CD4-positive, alpha-beta T cell treated with Interleukin-10 for 1 hour (primary cell): ENCODE measurements around the gene ABHD12.
A peak's percentile ranks its signal among the peaks of the same experiment; 100 is the strongest.

ENCODE experiments used
- DNase-seq: peaks from one replicate; pipeline ENCODE4 v3.0.0-alpha.2; 2020

The ABHD12 gene

DNA sequence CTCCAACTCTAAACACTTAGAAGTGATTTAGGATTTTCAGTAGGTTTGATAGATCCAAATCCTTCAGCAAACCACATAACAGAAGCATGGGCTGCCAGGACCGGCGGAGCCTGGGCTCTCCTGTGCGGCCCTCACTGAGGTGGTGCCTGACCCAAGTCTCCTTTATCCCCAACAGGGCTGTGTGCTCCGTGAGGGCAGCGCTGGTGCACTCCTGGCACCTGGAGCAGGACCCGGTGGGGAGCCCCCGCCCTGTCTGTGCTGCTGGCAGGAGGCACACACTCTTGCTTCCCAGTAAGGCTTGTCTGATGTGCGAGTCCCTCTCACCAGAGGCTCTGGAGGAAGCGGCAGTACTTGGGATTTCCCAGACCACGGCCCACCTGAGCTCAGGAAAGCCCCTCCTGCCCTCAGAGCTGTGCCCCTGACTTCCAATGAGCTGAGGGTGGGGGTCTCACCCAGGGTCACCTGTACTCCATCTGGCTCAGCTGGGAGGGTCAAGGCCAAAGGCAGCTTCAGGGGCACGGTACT is 86.5 kb downstream of the ABHD12 start:
- no peak for DNase-seq

DNA sequence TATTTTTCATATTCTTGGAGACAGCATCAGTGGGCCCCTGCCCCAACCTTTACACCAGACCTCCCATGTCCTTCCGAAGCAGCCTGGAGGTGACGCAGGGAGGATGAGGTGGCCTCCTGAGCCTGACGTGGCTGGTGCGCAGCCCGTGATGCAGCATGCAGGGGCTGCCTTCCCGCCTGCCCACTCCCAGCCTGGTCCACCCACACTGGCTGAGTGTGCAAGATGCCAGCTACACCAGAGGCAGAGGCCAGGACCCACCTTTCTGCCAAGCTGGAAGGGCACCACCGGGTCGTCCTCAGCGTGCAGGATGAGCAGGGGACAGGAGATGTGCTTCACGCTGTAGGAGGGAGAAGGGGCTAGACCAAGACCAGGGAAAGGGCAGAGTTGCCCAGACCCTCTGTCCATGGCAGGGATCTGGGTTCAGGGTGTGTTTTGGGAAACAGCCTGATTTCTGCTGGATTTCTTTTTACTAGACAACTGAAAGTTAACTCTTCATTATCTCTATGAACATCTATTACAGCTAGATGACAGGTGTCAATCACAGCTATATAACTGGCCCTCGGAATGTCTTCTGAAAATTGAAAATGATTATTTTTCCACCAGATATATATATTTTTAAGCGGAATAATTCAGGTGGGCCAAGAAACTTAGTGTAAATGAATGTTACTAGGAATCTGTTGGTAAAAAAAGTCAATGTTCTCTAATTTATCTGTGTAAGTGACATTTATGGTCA is 87.2 kb downstream of the ABHD12 start:
- no peak for DNase-seq

DNA sequence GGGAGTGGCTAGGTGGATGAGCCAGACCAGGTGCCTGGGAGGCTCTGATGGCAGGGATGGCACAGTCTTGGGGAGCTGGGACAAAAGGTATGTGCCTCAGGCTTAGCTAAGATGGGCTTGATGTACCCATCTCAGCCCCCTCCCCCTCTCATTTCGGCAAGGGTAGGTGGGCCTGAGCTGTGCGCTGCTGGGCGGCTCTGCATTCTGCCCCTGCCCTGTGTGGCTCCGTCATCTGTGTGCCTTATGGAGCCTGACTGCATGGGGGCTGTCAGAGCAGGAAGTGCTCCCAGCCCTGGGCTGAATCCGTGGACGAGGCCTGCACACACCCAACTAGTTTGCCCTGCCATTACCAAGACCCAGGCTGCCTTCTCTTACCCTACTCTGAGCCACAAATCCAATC is 88.0 kb downstream of the ABHD12 start:
- DNase-seq, result no peak

DNA sequence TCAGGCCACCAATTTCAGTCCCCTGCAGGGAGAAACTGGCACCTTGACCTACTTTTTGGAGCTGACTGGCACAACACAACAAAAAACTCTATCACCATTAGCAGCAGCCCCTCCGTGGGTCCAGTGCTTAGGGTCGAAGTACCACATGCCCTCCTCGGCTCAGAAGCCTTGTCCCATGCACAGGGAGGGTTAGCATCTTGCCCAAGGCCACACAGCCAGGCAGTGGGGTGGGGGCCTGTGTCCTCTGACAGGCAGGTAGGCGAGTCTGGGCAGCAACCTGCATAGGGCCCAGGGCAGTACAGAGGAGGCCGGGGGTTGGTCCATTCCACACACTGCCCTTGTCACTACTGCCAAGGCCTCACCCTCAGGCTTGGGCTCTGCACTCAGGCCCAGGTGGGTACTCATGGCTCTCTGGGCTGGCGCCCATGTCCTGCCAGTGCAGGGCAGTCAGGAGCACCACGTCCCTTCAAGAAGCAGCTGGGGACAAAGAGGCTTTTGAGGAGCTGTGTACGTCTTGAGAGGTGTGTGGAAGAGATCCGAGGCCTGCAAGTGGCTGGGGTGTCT is 89.2 kb downstream of the ABHD12 start:
- no peak for DNase-seq

DNA sequence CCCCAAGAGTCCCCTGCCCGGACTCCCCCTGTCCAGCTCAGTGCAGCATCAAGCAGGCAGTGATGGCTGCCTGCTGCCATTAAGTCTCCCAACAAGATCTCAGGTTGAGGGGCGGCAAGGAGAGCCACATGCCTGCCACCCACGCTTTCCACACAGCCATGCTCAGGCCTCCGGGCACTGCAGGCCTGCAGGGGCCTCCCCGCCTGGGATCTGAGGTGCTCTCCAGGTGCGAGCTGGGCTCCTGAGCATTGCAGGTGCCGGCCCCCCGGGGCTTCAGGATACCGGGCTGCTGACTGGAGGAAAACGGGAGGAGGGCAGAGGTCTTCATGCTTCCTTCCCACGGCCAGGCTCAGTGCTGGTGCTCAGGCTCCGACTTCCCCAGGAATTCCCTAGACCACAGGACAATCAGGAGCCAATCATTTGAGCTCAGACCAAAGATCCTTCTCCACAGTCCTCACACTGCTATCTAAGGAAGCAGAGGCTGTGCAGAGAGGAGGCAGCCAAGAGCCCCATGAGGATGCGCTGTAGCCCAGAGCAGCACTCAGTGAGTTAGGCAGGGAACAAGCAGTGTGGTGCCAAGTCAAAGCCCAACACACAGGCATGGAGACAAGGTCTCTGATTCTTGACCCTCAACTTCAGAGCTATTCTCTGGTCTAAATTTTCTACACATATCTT is 90.0 kb downstream of the ABHD12 start:
- no peak for DNase-seq

DNA sequence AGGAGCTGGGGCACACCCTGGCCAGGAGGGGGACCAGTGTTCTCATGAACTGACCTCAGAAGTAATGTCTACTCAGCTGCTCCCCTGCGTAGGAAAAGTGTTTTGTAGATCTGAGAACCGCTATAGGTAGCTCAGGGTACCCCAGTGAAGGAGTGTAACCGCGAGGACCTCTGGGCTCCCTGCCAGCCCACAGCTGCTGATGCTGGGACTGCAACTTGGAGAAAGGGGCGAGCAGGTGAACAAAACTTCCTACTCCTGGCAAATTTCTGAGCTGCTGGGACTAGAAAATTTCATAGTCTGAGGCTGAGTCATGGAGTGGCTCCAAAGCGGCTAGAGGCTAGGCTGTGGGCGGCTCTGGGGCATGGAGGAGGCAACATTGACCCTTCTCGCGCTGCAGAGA is 90.8 kb downstream of the ABHD12 start:
- DNase-seq, result no peak

DNA sequence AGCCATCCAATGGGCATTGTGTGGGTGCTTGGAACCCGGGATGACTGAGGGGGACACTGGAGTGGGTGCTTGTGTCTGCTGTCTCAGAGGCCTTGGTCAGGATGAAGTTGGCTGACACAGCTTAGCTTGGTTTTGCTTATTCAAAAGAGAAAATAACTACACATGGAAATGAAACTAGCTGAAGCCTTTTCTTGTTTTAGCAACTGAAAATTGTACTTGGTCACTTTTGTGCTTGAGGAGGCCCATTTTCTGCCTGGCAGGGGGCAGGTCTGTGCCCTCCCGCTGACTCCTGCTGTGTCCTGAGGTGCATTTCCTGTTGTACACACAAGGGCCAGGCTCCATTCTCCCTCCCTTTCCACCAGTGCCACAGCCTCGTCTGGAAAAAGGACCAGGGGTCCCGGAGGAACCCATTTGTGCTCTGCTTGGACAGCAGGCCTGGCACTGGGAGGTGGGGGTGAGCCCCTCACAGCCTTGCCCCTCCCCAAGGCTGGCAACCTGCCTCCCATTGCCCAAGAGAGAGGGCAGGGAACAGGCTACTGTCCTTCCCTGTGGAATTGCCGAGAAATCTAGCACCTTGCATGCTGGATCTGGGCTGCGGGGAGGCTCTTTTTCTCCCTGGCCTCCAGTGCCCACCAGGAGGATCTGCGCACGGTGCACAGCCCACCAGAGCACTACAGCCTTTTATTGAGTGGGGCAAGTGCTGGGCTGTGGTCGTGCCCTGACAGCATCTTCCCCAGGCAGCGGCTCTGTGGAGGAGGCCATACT is 93.3 kb downstream of the ABHD12 start:
- no peak for DNase-seq

DNA sequence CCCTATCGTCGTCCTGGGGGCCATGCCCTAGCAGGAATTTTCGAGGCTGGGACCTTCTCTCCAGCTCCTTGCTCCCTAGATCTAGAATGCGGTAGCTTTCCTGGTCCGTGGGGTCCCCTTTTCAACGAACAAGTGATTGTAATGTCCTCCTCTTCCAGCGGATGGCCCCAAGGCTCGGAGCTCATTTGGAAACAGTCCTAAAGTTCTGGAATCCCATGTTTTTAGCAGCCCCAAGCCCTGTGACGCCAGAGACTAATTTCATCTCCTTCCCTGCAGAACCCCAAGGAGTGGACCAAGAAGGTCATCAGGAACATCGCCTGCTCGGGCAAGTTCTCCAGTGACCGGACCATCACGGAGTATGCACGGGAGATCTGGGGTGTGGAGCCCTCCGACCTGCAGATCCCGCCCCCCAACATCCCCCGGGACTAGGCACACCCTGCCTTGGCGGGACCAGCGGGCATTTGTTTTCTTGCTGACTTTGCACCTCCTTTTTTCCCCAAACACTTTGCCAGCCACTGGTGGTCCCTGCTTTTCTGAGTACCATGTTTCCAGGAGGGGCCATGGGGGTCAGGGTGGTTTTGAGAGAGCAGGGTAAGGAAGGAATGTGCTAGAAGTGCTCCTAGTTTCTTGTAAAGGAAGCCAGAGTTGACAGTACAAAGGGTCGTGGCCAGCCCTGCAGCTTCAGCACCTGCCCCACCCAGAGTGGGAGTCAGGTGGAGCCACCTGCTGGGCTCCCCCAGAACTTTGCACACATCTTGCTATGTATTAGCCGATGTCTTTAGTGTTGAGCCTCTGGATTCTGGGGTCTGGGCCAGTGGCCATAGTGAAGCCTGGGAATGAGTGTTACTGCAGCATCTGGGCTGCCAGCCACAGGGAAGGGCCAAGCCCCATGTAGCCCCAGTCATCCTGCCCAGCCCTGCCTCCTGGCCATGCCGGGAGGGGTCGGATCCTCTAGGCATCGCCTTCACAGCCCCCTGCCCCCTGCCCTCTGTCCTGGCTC is 94.2 kb downstream of the ABHD12 start:
- DNase-seq, result peak; percentile 11

DNA sequence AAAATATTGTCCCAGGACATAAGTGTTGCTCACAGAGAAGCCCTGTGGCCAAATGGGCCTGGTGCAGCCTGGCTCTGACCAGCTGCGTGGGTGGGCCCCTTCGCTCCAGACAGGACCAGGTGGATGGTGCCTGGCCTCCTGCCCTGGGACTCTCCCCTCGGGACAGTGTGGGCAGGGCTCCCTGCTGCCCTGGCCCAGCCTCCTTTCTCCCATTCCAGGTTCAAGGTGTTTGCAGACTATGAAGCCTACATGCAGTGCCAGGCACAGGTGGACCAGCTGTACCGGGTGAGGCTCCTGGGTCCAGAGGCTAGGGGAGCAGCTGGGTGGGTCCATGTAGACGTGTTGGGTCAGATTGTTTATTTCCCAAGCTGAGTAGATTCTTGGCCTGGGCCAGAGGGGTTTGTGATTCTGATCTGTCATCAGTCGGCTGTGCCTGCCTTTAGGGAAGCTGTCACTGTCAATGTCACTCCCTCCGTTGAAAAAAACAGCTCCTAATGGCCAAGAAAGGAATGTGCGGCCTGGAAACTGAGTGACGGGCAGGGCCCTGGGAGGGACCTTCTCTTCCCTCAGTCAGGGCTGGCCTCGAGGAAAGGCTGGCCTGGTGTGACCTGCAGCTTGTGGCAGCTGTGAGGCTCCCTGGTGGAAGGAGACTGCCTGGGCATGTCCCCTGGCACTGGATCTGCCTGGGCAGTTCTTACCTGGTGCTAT is 95.1 kb downstream of the ABHD12 start:
- no peak for DNase-seq

DNA sequence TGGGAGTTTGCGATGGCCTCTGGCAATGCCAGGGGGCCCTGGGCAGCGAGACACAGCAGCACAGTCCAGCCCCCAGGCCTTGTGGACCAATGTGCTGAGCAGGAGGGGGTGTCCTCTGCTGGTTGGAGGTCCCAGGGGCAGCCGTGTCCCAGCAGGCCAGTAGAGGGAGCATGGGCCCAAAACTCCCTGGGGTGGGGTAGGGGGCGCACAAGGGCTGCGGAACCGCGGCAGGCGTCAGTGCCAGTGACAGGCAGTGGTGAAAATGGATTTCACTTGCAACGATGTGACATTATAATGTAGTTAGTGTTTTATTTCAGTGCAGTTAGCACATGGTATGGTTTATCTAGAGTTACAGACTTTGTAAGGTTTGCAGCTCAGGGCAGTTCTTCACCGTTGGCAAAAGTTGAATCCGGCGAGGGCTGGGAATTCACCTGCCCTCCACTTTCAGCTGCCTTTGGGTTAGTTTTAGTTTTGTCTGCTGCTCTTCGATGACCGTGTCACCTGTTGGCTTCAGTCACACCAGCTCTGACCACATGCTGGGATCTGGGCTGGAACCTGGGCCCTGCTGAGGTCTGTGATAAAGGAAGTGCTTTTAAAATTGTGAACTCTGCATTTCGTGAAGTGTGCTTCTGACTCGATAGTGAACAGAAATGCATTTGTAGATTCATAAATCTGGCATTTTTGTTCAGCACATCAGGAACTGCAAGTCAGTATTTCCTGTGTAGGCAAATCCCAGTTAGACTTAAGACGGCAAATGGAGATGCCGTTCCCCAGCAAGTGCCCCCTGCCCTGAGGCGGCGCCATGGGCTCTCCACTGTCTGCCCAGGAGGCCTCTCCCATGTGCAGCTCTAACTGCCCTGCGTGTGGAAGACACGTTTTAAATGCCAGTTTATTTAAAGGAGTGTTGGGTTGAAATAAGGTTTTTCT is 95.9 kb downstream of the ABHD12 start:
- peak; percentile 61 for DNase-seq

DNA sequence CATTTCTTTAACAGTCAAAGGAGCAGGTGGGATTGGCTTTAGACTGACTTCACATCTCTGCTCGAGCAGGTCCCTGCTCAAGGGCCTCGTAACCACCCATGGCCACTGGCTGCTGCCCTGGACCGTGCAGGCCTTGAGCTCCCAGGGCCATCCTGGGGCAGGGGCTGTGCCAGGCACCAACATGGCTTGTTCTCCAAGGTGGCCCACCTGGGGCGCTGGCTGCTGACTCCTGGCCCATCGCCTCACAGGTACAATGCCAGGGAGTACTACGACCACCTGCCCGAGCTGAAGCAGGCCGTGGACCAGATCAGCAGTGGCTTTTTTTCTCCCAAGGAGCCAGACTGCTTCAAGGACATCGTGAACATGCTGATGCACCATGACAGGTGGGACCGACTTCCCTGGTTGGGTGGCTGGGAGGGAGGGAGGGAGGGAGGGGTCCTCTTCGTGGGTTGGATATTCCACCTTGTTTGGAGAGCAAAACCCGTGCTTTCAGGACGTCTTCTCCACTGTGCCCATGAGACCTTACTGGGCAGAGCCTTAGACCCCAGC is 96.7 kb downstream of the ABHD12 start:
- DNase-seq, result no peak

DNA sequence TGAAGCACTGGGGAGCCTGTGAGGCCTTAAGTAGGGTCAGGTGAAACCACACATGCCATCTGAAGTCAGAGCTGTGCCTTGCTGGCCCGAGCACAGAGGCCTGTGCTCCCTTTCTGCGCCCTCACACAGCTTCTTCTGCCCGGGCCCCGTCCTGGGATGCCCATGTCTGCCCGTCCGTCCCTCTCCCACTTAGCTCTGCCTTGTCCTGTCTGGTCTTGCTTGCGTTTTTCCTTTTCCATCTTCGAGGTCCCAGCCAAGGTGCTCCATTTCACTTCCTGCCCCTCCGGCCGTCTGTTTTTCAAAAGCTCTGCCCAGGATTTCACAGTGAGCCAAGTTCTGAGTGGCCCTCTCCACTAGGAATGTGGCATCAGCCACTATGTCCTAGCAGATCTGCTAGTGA is 97.1 kb downstream of the ABHD12 start:
- no peak for DNase-seq

DNA sequence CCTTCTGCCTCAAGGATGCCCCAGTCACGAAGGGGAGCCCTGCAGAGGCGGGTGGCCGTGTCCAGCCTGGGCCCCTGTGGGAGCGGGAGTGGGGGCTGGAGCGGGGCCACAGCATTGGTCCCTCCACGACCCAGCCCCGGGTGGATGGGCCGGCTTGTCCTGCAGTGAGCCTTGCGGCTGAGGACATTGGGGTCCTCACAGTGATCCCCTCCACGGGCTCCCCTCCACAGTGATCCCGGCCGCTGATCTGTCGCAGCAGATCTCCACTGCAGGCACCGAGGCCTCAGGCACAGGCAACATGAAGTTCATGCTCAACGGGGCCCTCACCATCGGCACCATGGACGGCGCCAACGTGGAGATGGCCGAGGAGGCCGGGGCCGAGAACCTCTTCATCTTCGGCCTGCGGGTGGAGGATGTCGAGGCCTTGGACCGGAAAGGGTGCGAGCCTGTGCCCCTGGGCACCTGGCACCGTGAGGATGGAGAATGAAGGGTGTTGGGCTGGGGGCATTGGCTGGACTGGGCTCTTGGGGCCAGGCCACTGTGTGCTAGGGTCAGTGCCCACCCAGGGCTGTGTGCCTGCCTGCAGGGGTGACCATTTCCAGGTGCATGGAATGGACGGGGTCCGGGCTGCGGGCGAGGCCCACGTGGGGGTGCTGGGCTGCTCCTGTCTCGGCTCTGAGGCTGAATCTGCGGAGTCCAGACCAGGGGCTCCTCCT is 98.3 kb downstream of the ABHD12 start:
- no peak for DNase-seq

DNA sequence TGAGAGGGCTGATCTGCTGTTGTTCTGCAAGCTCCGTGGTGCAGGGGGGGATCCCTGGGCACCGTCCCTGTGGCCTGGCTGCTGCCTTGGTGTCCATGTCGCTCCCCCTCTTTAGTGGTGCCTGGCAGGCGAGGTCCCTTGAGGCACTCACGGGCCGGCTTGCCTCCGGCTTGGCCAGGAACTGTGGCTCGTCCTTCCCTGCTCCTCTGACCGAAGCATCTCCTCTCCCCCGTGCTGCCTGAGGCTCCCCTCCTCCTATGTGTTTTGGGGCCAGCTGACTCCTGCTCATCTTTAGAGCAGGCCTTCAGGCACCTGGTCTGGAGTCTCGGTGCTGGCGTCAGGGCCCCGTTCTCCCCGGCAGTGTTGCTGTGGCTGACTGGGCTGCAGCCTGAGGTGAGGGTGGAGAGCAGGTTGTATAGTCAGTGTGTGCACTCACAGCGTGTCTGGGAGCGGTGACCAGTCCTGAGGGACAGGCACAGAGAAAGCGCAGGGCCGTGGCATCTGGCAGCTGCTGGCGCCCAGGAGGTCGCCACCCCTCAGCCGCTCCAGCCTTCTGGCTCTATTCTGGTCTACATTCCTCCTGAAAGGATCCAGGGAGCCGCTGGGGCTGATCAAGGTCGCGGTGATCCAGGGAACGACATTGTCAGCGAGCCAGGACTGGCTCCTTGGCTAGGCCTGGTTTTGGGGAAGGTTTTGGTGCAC is 99.1 kb downstream of the ABHD12 start:
- DNase-seq, result no peak

DNA sequence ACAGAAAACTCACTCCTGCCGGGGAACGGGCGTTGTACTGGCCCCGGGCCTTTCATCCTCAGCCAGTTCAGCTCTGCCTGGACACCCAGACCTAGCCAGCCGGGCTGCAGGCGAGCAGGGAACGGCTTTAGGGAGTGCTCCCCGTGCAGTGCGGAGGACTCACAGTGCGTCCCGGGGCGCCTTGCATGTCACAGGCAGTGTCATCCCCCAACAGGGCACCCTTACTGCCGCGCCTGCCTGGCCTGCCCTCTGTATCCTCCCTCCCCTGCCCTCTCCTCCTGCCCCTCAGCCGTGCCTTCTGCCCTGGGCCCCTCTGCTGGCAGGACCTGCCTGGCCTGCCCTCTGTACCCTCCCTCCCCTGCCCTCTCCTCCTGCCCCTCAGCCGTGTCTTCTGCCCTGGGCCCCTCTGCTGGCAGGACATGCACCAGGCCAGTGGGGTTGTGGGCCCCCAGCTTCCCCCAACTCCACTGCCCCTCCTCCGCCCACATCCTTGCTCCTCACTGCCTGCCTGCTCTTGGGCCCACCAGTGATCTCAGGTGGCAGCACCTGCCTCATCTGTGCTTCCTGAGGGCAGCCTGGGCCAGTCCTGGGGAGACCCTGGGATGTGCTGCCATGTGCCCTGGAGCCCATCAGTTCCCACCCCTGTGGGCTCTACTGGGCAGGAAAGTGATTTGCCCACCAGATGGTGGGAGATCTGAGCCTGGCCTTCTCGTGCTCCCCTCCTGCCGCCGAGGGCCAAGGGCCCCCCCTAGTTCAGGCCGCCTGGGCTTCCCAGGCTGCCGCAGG is 99.8 kb downstream of the ABHD12 start:
- DNase-seq, result no peak

DNA sequence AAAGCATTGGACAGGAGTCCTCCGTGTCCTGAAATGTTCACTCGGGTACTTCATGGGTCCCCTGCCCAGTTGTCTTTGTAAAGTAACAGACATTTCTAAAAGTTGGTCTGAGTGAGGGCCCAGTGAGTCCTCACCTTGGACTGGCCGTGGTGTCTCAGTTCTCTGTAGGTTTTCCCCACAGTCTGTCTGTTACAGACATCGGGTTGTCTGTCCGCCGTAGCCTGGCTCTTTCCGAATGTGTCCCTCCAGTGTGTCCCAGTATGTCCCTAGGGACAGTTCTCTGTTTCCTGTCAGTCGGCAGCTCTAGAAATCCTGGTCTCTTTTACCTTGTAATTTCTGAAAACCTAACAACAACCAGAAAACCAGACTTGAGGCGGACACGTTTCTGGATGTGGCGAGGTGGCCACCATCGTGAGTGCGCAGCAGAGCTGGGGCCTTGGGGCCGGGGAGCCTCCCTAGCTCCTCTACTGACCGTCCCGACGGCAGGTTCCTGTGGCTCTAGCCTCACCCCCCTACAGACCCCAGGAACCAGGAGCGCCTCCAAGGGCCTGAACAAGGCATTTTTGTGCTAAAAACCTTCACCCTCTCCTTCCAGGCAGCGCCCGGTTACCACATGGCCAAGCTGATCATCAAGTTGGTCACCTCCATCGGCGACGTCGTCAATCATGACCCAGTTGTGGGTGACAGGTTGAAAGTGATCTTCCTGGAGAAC is 100.6 kb downstream of the ABHD12 start:
- DNase-seq, result no peak
